K562 (cell line): ENCODE results near the gene RPL7A. TPM values are rescaled to one million over a fixed set of nuclear protein-coding genes. Genes with fewer than 3 reads are reported as not detected.

Source experiments
- ERF ChIP-seq: fragments of 450-650 bp; formaldehyde crosslinking; IDR thresholded peaks from 2 replicates; pipeline ENCODE4 v1.4.0; 2020; ENCODE audit warnings: mild to moderate bottlenecking, mixed read lengths
- HDGF ChIP-seq: fragments of 450-650 bp; IDR thresholded peaks from 2 replicates; pipeline ENCODE4 v1.6.1; 2016
- JUN ChIP-seq, 2 experiments: sonication (generic) in 1 of 2; formaldehyde crosslinking in 1 of 2; IDR thresholded peaks; 2 replicates each; pipeline versions ENCODE4 v1.6.1 to v1.8.0; 2012 to 2022; ENCODE audit warnings: borderline replicate concordance in 2 of 2, mild to moderate bottlenecking in 2 of 2, improper control_type of control experiment in 1 of 2, low read depth in 1 of 2, low read length in 1 of 2, missing genetic modification reagents in 1 of 2
- PHF20 ChIP-seq: fragments of 450-650 bp; IDR thresholded peaks from 2 replicates; pipeline ENCODE4 v1.6.1; 2018; ENCODE audit not compliant: partially characterized antibody
- POLR2AphosphoS5 ChIP-seq: IDR thresholded peaks from 2 replicates; pipeline ENCODE4 v1.6.1; 2011; ENCODE audit warnings: mild to moderate bottlenecking, low read depth, low read length, moderate library complexity; ENCODE audit not compliant: control insufficient read depth, insufficient read depth
- RAD21 ChIP-seq, 2 experiments: fragments of 250-450 bp in 1 of 2; fragments of 450-650 bp in 1 of 2; sonication (Bioruptor Pico) in 1 of 2; formaldehyde crosslinking in 1 of 2; IDR thresholded peaks in 1 of 2; conservative IDR thresholded peaks in 1 of 2; 2 replicates each; pipeline versions ENCODE4 v1.4.0 to v1.8.0; 2020 to 2022; ENCODE audit warnings: mild to moderate bottlenecking in 2 of 2, moderate library complexity in 1 of 2
- SP2 ChIP-seq: IDR thresholded peaks from 2 replicates; pipeline ENCODE4 v1.6.1; 2011; ENCODE audit warnings: mild to moderate bottlenecking, low read depth, low read length, moderate library complexity; ENCODE audit not compliant: poor library complexity, severe bottlenecking; ENCODE audit errors: extremely low read depth
- TRIM24 ChIP-seq, 2 experiments: fragments of 450-650 bp; IDR thresholded peaks; 2 replicates each; pipeline ENCODE4 v1.6.1; 2016
- ZBTB43 ChIP-seq: sonication (generic); formaldehyde crosslinking; IDR thresholded peaks from 2 replicates; pipeline ENCODE4 v1.8.0; 2023; ENCODE audit warnings: mild to moderate bottlenecking, missing genetic modification reagents
- ZFX ChIP-seq: sonication (generic); formaldehyde crosslinking; IDR thresholded peaks from 2 replicates; pipeline ENCODE4 v1.8.0; 2022; ENCODE audit warnings: mild to moderate bottlenecking, missing genetic modification reagents, moderate library complexity
- ZNF143 ChIP-seq: sonication (generic); formaldehyde crosslinking; IDR thresholded peaks from 2 replicates; pipeline ENCODE4 v1.9.0; 2022; ENCODE audit warnings: mild to moderate bottlenecking, missing genetic modification reagents
- polyA plus RNA-seq, 8 experiments: library from polyadenylated mRNA; depleted of rRNA in 4 of 8; stranded (reverse) in 5 of 8; unstranded in 3 of 8; fragments of >200 nt; fragmentation: Nextera tagmentation in 2 of 8; fragmentation: Illumina TruSeq in 1 of 8; extraction: Ambion mirVana in 2 of 8; extraction: Trizol in 1 of 8; gene quantifications; 2 replicates each; pipeline versions ENCODE4 v1.2.1 to v1.2.3, GENCODE V29; 2011 to 2014; ENCODE audit warnings: inconsistent platforms in 1 of 8, missing spikeins in 1 of 8
- total RNA-seq, 7 experiments: library from RNA; depleted of rRNA in 6 of 7; stranded (reverse); fragments of >200 nt in 6 of 7; fragmentation: Illumina TruSeq in 2 of 7; extraction: Trizol in 2 of 7; gene quantifications; 2 replicates each; pipeline versions ENCODE4 v1.2.1 to v1.2.3, GENCODE V29; 2011 to 2021; ENCODE audit warnings: low replicate concordance in 1 of 7
- TF ChIP-seq, protein P1 (sequence below): fragments of 450-650 bp; IDR thresholded peaks from 2 replicates; pipeline ENCODE4 v1.6.1; 2016; ENCODE audit warnings: low read depth, mild to moderate bottlenecking, moderate library complexity
- TF ChIP-seq, protein P2 (sequence below): fragments of 250-450 bp; sonication (Bioruptor Pico); IDR thresholded peaks from 2 replicates; pipeline ENCODE4 v1.5.0; 2020; ENCODE audit warnings: mild to moderate bottlenecking, borderline replicate concordance
- TF ChIP-seq, protein P3 (sequence below): fragments of 450-650 bp; IDR thresholded peaks from 2 replicates; pipeline ENCODE4 v1.6.1; 2018; ENCODE audit not compliant: partially characterized antibody

Gene RPL7A
- total and polyA plus RNA-seq, 9 of the 15 experiments (the other 6 are each of a cell fraction or from before 2014, with no cell fraction given): 1,935 to 3,760 (median 2,652) TPM

- TF ChIP-seq SP2: no peak
- TF ChIP-seq, protein P1, sequence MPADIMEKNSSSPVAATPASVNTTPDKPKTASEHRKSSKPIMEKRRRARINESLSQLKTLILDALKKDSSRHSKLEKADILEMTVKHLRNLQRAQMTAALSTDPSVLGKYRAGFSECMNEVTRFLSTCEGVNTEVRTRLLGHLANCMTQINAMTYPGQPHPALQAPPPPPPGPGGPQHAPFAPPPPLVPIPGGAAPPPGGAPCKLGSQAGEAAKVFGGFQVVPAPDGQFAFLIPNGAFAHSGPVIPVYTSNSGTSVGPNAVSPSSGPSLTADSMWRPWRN: no peak
- TF ChIP-seq ERF: no peak
- TF ChIP-seq POLR2AphosphoS5: no peak
- TF ChIP-seq, protein P2, sequence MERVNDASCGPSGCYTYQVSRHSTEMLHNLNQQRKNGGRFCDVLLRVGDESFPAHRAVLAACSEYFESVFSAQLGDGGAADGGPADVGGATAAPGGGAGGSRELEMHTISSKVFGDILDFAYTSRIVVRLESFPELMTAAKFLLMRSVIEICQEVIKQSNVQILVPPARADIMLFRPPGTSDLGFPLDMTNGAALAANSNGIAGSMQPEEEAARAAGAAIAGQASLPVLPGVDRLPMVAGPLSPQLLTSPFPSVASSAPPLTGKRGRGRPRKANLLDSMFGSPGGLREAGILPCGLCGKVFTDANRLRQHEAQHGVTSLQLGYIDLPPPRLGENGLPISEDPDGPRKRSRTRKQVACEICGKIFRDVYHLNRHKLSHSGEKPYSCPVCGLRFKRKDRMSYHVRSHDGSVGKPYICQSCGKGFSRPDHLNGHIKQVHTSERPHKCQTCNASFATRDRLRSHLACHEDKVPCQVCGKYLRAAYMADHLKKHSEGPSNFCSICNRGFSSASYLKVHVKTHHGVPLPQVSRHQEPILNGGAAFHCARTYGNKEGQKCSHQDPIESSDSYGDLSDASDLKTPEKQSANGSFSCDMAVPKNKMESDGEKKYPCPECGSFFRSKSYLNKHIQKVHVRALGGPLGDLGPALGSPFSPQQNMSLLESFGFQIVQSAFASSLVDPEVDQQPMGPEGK: no peak
- 0 out of 2 replicates have a peak, but pooled peaks have one; percentile 8 for TF ChIP-seq ZNF143
- peak; percentile 37; the same call in 1 of the 2 replicates for TF ChIP-seq ZFX (CRISPR knock-in tag)
- no peak for TF ChIP-seq HDGF
- TF ChIP-seq RAD21 (CRISPR knock-in tag; conservative IDR thresholded peaks at IDR 0.05 in 1 of 2, IDR thresholded peaks at IDR 0.05 in 1 of 2): peak; percentile 51 to 76
- TF ChIP-seq TRIM24 (IDR thresholded peaks at IDR 0.05): no peak
- TF ChIP-seq PHF20: no peak
- no peak for TF ChIP-seq ZBTB43 (CRISPR knock-in tag)
- no peak for TF ChIP-seq JUN (IDR thresholded peaks at IDR 0.05; ENCODE audit: borderline replicate concordance, low read depth, low read length)
- TF ChIP-seq JUN (CRISPR knock-in tag; IDR thresholded peaks at IDR 0.05; ENCODE audit: borderline replicate concordance): no peak
- TF ChIP-seq, protein P3, sequence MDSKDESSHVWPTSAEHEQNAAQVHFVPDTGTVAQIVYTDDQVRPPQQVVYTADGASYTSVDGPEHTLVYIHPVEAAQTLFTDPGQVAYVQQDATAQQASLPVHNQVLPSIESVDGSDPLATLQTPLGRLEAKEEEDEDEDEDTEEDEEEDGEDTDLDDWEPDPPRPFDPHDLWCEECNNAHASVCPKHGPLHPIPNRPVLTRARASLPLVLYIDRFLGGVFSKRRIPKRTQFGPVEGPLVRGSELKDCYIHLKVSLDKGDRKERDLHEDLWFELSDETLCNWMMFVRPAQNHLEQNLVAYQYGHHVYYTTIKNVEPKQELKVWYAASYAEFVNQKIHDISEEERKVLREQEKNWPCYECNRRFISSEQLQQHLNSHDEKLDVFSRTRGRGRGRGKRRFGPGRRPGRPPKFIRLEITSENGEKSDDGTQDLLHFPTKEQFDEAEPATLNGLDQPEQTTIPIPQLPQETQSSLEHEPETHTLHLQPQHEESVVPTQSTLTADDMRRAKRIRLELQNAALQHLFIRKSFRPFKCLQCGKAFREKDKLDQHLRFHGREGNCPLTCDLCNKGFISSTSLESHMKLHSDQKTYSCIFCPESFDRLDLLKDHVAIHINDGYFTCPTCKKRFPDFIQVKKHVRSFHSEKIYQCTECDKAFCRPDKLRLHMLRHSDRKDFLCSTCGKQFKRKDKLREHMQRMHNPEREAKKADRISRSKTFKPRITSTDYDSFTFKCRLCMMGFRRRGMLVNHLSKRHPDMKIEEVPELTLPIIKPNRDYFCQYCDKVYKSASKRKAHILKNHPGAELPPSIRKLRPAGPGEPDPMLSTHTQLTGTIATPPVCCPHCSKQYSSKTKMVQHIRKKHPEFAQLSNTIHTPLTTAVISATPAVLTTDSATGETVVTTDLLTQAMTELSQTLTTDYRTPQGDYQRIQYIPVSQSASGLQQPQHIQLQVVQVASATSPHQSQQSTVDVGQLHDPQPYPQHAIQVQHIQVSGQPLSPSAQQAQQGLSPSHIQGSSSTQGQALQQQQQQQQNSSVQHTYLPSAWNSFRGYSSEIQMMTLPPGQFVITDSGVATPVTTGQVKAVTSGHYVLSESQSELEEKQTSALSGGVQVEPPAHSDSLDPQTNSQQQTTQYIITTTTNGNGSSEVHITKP: no peak
Observed at GRCh38 chr9:133359399-133360175, 11.6 kb downstream of the RPL7A start (continued).
